Measurements from ENCODE around the gene NDUFV3.

- TF ChIP-seq CTCF (IDR thresholded peaks at IDR 0.05) (no peak), POLR2A (IDR thresholded peaks at IDR 0.05) (no peak)
Observed at GRCh38 chr21:42861311-42861847, 31.7 kb upstream of the NDUFV3 start.
